NCI-H345 treated with DMSO at 0.1 percent for 48 hours (cell line): ENCODE measurements around the gene CAMKK1.

Experiments used
- DNase-seq: peaks from one replicate; lab custom pipeline; 2025; ENCODE audit not compliant: unreplicated experiment; lab: John Stamatoyannopoulos, UW

CAMKK1 gene

GRCh38 chr17:3814361-3814760, 78.5 kb downstream of the CAMKK1 start:
- DNase-seq = no peak

- no peak for DNase-seq
Measured at GRCh38 chr17:3813171-3813570, 79.7 kb downstream of the CAMKK1 start.

- DNase-seq = no peak
Measured at GRCh38 chr17:3812771-3813170, 80.1 kb downstream of the CAMKK1 start.

GRCh38 chr17:3812284-3812683, 80.6 kb downstream of the CAMKK1 start:
- no peak for DNase-seq
